Panc1 (cell line): Measurements from ENCODE around the gene FAAP20. TPM values are rescaled to one million over a fixed set of nuclear protein-coding genes. Genes with fewer than 3 reads are reported as not detected.

Source experiments
- ATAC-seq: fragments of 200-7000 bp; cut with Tn5 transposase; 2 replicates; pipeline ENCODE4 v1.9.1; 2020; ENCODE audit warnings: mild to moderate bottlenecking, moderate library complexity
- BruUV-seq: library from RNA; stranded (reverse); fragments of 400-500 nt; replicated peaks from 2 replicates; lab custom pipeline; 2021; lab: Mats Ljungman, UMichigan
- CTCF ChIA-PET: fragments of 300-600 bp; sonication (Branson Sonifier 250); formaldehyde crosslinking; loops from one replicate; lab custom pipeline; 2022; ENCODE audit warnings: antibody characterized with exemption; lab: Charles Lee
- POLR2A ChIA-PET: fragments of 300-600 bp; sonication (Branson Sonifier 250); formaldehyde crosslinking; loops from one replicate; lab custom pipeline; 2022; ENCODE audit warnings: antibody characterized with exemption; lab: Charles Lee
- DNase-seq: peaks from one replicate; pipeline ENCODE4 v3.0.0-alpha.2; 2010; ENCODE audit warnings: low read depth, low spot score
- H3K27ac ChIP-seq: 2 replicates; pipeline ENCODE4 v1.5.1; 2011; ENCODE audit warnings: mild to moderate bottlenecking, low read length, inconsistent platforms
- H3K27me3 ChIP-seq: fragments of 200-500 bp; sonication (Bioruptor generic); 2 replicates; pipeline ENCODE4 v1.6.0; 2014; ENCODE audit warnings: low read length, inconsistent platforms; ENCODE audit not compliant: control insufficient read depth, insufficient read depth
- H3K36me3 ChIP-seq: fragments of 200-500 bp; sonication (Bioruptor generic); 2 replicates; pipeline ENCODE4 v1.5.1; 2014; ENCODE audit warnings: inconsistent platforms, mild to moderate bottlenecking, low read length, moderate library complexity; ENCODE audit not compliant: control insufficient read depth, insufficient read depth
- H3K4me1 ChIP-seq: 2 replicates; pipeline ENCODE4 v1.5.1; 2011; ENCODE audit warnings: inconsistent platforms, mild to moderate bottlenecking, low read length, moderate library complexity; ENCODE audit not compliant: control insufficient read depth, insufficient read depth
- H3K4me3 ChIP-seq, 2 experiments: 2 replicates each; pipeline ENCODE4 v1.5.1; 2011 to 2012; ENCODE audit warnings: low read depth in 2 of 2, low read length in 2 of 2, mild to moderate bottlenecking in 2 of 2, inconsistent platforms in 1 of 2, moderate library complexity in 1 of 2
- H3K9me3 ChIP-seq: fragments of 200-500 bp; sonication (Bioruptor generic); 2 replicates; pipeline ENCODE4 v1.5.1; 2014; ENCODE audit warnings: low read depth, mild to moderate bottlenecking, inconsistent platforms, low read length, moderate library complexity; ENCODE audit not compliant: control insufficient read depth, insufficient read depth
- CTCF ChIP-seq: fragments of 450-650 bp; IDR thresholded peaks from 2 replicates; pipeline ENCODE4 v1.5.1; 2017; ENCODE audit warnings: mild to moderate bottlenecking
- POLR2AphosphoS5 ChIP-seq: IDR thresholded peaks from 2 replicates; pipeline ENCODE4 v1.6.1; 2012; ENCODE audit warnings: mild to moderate bottlenecking, low read depth, low read length, moderate library complexity
- SIN3A ChIP-seq: IDR thresholded peaks from 2 replicates; pipeline ENCODE4 v1.6.1; 2012; ENCODE audit warnings: low read depth, mild to moderate bottlenecking, low read length, moderate library complexity, borderline replicate concordance; ENCODE audit not compliant: insufficient read depth
- TCF7L2 ChIP-seq: IDR thresholded peaks from 2 replicates; pipeline ENCODE4 v1.6.1; 2011; ENCODE audit warnings: mild to moderate bottlenecking, low read depth, low read length, inconsistent platforms
- in situ Hi-C: cut with HindIII; loops from 2 replicates; pipeline ENCODE4 v1.10.0; 2016; ENCODE audit warnings: low sequenced_read_pairs, low pct_unique_long_range_greater_than_20kb
- intact Hi-C: fragments of 100-400 bp; cut with micrococcal nuclease; formaldehyde crosslinking; loops from one replicate; pipeline ENCODE4 v1.10.0; 2022; ENCODE audit not compliant: unreplicated experiment
- total RNA-seq: library from RNA; stranded (reverse); gene quantifications from one replicate; pipeline ENCODE4 v1.2.1, GENCODE V29; 2021; ENCODE audit not compliant: unreplicated experiment
- TF ChIP-seq, protein P1 (sequence below), 2 experiments: IDR thresholded peaks; 2 replicates each; pipeline ENCODE4 v1.6.1; 2011 to 2012; ENCODE audit warnings: low read depth in 2 of 2, control low read depth in 1 of 2, low read length in 1 of 2, mild to moderate bottlenecking in 1 of 2, moderate library complexity in 1 of 2; ENCODE audit not compliant: insufficient read depth in 1 of 2

Gene FAAP20
- total RNA-seq, 1 experiment from 2014 or later: 177 TPM

DNA sequence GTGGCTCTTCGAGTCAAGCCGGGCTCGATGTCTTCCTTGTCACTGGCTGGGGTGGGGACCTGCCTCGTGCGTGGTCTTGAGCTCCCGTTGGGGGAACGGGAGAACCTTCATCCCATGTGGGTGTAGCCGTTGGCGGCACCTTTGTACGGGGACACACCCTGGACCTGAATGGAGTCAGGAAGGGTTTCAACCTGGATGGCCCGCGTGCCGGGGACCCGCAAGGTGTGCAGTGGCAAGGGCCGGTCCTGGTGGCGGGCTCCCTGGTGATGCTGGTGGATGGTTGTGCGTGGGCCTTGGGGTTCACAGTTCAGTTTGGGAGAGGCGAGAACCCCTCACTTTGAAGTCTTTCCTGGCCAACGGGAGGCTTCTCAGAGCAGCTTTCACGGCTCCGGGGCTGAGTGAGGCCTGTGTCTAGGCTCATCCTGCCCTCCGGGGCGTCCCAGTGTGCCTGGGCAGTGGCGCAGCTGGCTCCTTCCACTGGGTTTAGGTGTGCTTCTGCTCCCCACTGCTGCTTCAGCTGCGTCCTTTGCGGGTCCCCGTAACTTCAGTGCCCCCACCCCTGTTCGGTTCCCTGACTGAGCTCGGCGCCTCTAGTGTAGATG lies 44.9 kb upstream of the FAAP20 start:
- DNase-seq: no peak
- CTCF ChIA-PET: no interaction called here
- H3K4me1 ChIP-seq: peaks cover 30% of the 10 kb centered on the region
- in situ Hi-C loops: no loop called here
- H3K9me3 ChIP-seq: no peaks in the 10 kb centered on the region
- no peaks in the 10 kb centered on the region for H3K36me3 ChIP-seq
- H3K27ac ChIP-seq: no peak overlapping the region
- H3K4me3 ChIP-seq: no peak overlapping the region
- BruUV-seq: no TSS peak
- ATAC-seq: no peak
- POLR2A ChIA-PET: no interaction called here
- intact Hi-C loops: no loop called here
- no peak for TF ChIP-seq SIN3A
- TF ChIP-seq CTCF: no peak
- no peak for TF ChIP-seq TCF7L2
- TF ChIP-seq, protein P1, sequence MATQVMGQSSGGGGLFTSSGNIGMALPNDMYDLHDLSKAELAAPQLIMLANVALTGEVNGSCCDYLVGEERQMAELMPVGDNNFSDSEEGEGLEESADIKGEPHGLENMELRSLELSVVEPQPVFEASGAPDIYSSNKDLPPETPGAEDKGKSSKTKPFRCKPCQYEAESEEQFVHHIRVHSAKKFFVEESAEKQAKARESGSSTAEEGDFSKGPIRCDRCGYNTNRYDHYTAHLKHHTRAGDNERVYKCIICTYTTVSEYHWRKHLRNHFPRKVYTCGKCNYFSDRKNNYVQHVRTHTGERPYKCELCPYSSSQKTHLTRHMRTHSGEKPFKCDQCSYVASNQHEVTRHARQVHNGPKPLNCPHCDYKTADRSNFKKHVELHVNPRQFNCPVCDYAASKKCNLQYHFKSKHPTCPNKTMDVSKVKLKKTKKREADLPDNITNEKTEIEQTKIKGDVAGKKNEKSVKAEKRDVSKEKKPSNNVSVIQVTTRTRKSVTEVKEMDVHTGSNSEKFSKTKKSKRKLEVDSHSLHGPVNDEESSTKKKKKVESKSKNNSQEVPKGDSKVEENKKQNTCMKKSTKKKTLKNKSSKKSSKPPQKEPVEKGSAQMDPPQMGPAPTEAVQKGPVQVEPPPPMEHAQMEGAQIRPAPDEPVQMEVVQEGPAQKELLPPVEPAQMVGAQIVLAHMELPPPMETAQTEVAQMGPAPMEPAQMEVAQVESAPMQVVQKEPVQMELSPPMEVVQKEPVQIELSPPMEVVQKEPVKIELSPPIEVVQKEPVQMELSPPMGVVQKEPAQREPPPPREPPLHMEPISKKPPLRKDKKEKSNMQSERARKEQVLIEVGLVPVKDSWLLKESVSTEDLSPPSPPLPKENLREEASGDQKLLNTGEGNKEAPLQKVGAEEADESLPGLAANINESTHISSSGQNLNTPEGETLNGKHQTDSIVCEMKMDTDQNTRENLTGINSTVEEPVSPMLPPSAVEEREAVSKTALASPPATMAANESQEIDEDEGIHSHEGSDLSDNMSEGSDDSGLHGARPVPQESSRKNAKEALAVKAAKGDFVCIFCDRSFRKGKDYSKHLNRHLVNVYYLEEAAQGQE (IDR thresholded peaks at IDR 0.05; ENCODE audit: insufficient read depth in 1 of 2, low read depth in 2 of 2, low read length in 1 of 2): no peak
- TF ChIP-seq POLR2AphosphoS5: no peak
- no peaks in the 10 kb centered on the region for H3K27me3 ChIP-seq

DNA sequence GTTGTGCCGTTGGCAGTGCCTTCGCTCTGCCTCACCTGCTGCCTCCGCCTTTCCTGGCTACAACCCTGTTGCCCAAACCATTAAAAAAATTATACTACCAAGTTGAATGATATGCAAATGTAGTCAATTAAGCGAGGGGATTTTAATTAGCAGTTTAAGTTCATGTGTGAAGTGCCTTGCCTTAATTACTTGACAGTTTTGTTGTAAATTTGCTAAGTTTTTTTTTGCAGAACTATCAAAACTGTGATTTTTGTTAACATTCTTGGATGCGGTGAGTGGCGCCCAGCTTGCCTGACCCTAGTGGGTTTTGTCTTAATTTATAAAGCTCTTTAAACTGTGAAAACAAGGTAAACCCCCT lies 44.4 kb upstream of the FAAP20 start:
- in situ Hi-C loops: no loop called here
- H3K27me3 ChIP-seq: no peaks in the 10 kb centered on the region
- ATAC-seq (no peak), DNase-seq (no peak)
- H3K36me3 ChIP-seq: no peaks in the 10 kb centered on the region
- POLR2A ChIA-PET: interaction anchor here (0.5 kb wide), 1 partner anchor 71 kb away, joined by 3 read pairs; no protein-coding TSS in a partner anchor
- H3K9me3 ChIP-seq: no peaks in the 10 kb centered on the region
- peaks cover 35% of the 10 kb centered on the region for H3K4me1 ChIP-seq
- no peak for TF ChIP-seq SIN3A
- no peak for TF ChIP-seq TCF7L2
- TF ChIP-seq, protein P1 (IDR thresholded peaks at IDR 0.05; ENCODE audit: insufficient read depth in 1 of 2, low read depth in 2 of 2, low read length in 1 of 2): no peak
- no peak for TF ChIP-seq POLR2AphosphoS5
- TF ChIP-seq CTCF: no peak
- CTCF ChIA-PET: no interaction called here
- intact Hi-C loops: no loop called here
- H3K27ac ChIP-seq: no peak overlapping the region
- no TSS peak for BruUV-seq
- H3K4me3 ChIP-seq: no peak overlapping the region
